GM18505 (cell line): ENCODE measurements around the gene NFKBIA.
"Not testable (repeated sequence)": the region's sequence is repeated elsewhere in the genome, so short reads cannot be mapped to it uniquely, and the experiment has no call there.

Experiments used
- ATAC-seq: cut with Tn5 transposase; IDR thresholded peaks from one replicate; pipeline ENCODE4 v1.9.1; 2021; ENCODE audit not compliant: unreplicated experiment
- POLR2A ChIP-seq: IDR thresholded peaks from 4 replicates; pipeline ENCODE4 v1.6.1; 2011; ENCODE audit warnings: borderline replicate concordance; ENCODE audit not compliant: insufficient read depth, insufficient read length; ENCODE audit errors: extremely low read depth

The NFKBIA gene

GRCh38 chr14:35383569-35384454 lies 20.7 kb downstream of the NFKBIA start:
- no peak for TF ChIP-seq POLR2A
- no peak for ATAC-seq

GRCh38 chr14:35380794-35381193 lies 23.8 kb downstream of the NFKBIA start:
- ATAC-seq: no peak
- no peak for TF ChIP-seq POLR2A

GRCh38 chr14:35379234-35379933 lies 25.2 kb downstream of the NFKBIA start:
- not testable (repeated sequence) for ATAC-seq

- no peak for TF ChIP-seq POLR2A
- ATAC-seq: no peak
Measured at GRCh38 chr14:35378425-35379233, 25.9 kb downstream of the NFKBIA start.

GRCh38 chr14:35375558-35376025 lies 29.0 kb downstream of the NFKBIA start:
- no peak for ATAC-seq
- no peak for TF ChIP-seq POLR2A

- no peak for ATAC-seq
- no peak for TF ChIP-seq POLR2A
Measured at GRCh38 chr14:35374263-35374712, 30.3 kb downstream of the NFKBIA start.

GRCh38 chr14:35373208-35373607 lies 31.3 kb downstream of the NFKBIA start:
- not testable (repeated sequence) for ATAC-seq

- no peak for TF ChIP-seq POLR2A
- no peak for ATAC-seq
Measured at GRCh38 chr14:35370969-35371368, 33.6 kb downstream of the NFKBIA start.

- no peak for ATAC-seq
- TF ChIP-seq POLR2A: no peak
Measured at GRCh38 chr14:35369701-35370191, 34.8 kb downstream of the NFKBIA start.

GRCh38 chr14:35368583-35369392 lies 35.8 kb downstream of the NFKBIA start:
- no peak for ATAC-seq
- no peak for TF ChIP-seq POLR2A

- TF ChIP-seq POLR2A: no peak
- no peak for ATAC-seq
Measured at GRCh38 chr14:35368139-35368460, 36.4 kb downstream of the NFKBIA start.

GRCh38 chr14:35367056-35367372 lies 37.5 kb downstream of the NFKBIA start:
- ATAC-seq: no peak
- no peak for TF ChIP-seq POLR2A

- TF ChIP-seq POLR2A: no peak
- no peak for ATAC-seq
Measured at GRCh38 chr14:35366521-35366976, 38.0 kb downstream of the NFKBIA start.
